Activated T-cell treated with anti-CD3 and anti-CD28 coated beads, Interleukin-2, amount 50 U/mL, for 48 hours (primary cell): ENCODE data around the gene MAX.

Experiments used
- DNase-seq, 2 experiments: peaks; one replicate each; pipeline ENCODE4 v3.0.0-alpha.2; 2020

The MAX gene

DNA sequence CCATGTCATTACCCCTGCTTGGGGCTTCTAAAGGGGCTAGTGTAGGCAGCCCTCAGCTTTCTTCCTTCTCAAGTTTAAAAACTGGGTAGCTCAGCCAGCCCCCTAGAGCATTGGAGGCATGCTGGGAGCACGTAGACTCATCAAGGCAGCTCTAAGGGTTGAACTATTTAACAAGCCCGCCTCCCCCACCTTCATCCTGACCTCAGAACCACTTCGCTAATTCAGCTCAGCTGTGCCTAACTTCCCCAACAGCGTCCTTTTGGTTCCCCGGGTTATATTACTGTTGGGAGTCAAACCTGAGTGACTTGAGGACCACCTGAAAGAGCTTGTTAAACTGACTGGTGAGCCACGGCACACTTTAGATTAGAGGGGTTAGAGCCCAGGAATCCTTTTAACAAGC, 30.1 kb downstream of the MAX start:
- no peak for DNase-seq

DNA sequence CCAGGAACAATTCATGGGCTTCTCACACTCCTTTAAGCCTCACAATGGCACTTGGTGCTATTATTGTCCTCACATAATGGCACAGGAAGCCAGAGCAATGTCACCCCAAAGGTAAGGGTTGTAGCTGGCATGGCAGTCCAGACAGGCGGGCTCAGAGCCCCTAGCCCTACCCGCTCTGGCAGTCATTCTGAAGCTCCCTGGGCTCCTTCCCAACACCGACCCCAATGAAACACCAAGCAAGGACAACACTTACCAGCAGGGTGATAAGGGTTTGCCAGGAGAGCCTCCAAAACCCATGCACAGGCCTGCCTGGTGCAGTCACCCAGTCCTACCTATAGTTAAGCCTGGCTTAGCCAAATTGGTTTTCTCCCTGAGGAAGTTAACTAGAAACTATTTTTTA, 30.8 kb downstream of the MAX start:
- DNase-seq, result no peak

DNA sequence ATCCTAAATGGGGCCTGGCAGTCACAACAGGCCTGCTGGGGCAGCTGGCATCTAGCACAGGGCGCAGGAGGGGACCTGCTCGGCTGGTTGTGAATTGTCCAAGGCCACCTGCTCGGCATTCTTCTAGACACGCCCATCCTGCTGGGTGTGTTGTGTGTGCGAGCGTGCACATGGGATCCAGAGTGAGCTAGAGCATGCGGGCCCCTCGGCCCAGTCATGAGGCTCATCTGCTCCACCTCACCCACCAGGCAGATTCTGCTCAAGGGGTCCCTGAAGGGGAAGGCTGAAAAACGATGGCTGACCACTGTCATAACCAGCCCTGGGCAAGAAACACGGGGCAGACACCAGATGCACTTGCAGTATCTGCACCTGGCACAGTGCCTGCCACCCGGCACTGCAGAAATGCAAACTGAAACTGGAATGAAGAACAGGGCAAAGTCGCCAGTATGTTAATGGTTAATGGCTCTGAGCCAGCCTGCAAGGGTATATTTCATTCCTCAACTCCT, 31.8 kb downstream of the MAX start:
- no peak for DNase-seq

DNA sequence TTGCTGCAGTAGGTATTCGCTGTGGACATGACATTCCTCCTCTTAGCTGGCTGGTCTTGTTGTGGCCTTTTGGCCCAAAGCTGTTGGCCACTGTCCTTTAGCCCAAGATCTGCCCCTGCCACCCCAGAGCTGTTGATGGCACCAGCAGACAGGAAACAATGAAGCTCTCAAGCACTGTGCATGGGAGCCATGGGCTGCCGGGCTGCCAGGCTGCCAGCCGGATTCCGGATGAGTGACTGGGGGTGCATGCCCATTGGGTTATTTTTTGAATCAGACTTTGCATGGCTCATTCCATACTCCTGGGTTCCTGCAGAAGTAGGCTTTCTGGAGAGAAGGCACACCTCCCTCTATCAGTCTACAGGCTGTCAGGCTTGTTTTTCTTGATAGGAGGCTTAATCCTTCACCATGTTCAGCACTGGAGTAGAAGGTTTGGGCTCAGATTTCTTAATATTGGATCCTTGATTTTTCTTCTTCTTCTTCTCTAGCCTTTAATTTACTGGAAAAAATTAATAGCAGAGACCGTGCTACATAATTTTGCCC, 32.4 kb downstream of the MAX start:
- DNase-seq, result no peak

DNA sequence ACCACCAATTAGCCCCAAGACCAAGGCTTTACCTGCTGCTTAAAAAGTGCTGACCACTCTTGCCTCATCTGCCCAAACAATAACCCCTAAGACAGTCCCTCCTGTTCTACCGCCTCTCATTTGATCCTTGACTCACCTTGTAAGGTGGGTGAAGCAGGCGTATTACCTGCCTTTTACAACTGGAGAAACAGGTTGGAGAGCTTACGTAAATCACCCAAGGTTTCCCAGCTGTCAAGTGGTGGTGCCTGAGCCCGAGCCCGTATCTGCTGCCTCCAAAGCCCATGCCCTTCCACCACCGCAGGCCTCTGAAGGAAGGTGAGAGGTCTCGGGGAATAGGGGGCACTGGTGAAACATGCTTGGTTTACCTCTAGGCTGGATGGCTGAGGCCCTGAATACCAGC, 36.6 kb downstream of the MAX start:
- DNase-seq, result no peak

DNA sequence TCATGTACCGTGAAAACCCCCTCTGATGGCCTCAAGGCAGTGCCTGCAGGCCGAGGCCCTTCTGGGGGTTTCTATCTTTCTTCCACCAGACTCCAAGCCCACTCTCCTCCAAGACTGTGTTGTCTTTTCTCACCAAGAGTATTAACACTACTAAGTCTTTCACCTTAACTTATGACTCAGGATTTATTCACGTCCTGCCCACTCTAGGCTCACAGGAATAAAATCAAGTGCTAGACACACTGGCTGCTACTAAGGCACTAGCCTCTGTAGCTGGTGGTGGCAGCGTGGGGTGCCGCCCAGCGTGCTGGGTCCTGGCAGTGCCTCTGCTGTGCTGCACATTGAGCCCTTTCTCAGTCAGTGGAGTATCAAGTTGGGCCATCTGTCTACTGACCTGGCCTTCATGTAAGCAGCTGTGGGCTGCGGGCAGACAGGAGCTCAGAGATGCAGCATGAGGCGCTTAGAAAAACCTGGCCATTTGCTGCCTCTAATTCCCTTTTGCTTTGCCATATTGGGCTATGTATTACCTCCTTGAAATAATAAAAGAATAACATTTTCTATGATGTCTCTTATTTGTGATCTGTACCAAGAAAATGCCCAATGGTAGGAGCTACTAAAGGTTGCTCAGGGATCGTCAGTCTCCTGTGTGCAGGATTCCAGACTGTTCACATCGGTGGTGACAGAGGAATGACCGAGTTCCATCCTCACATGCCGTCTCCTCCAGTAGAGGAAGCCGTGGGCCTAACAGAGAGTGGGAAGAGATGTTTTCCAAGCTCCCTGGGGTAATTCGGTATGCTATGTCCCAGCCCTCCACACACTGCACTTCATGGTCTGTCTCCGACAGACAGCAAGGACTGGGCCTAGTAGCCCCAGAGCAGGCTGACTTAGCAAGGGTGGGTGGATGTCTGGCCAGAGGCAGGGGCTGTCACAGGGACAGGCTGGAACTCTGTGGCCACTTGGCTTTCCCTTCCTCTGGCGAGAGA, 39.9 kb downstream of the MAX start:
- no peak for DNase-seq

DNA sequence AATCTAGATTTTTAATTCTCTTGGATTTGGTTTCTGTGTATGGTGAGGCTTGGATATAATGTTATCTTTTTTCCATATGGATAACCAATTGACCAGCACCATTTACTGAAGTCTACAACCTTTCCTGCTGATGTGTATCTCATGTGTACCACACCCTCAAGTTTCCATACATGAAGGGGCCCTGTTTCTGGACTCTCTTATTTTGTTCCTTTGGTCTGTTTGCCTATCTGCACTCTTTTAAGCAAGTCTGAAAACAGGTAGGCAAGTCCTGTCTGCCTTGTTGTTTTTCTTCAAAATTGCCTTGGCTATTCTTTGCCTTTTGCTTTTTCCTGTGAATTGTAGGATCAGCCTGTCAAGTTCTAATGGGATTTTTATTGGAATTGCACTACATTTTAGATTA, 44.6 kb downstream of the MAX start:
- DNase-seq, result no peak

DNA sequence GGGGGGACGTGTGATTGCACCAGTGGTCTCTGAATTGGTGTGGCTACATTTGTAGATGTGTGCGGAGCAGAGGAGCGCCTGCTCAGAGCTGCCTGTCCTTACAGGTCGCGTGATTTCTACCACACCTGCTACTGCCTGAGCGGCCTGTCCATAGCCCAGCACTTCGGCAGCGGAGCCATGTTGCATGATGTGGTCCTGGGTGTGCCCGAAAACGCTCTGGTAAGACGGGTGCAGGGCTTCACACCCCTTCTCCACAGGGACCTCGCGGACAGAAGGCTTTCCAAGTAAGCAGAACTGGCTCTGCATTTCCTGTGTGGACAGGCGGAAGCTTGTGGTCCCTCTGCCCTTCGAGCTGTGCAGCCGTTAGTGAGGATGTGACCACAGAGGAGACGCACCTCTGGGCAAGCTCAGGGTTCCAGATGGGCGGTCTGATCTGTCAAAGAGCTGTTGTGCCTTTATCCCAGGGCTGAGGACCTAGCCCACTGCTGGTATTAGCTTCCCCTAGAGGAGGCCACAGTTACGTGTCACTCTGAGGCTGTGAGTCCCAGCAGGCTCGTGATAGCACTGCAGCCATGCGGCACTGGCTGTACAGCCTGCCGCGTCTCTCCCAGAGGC, 47.7 kb downstream of the MAX start:
- no peak for DNase-seq

DNA sequence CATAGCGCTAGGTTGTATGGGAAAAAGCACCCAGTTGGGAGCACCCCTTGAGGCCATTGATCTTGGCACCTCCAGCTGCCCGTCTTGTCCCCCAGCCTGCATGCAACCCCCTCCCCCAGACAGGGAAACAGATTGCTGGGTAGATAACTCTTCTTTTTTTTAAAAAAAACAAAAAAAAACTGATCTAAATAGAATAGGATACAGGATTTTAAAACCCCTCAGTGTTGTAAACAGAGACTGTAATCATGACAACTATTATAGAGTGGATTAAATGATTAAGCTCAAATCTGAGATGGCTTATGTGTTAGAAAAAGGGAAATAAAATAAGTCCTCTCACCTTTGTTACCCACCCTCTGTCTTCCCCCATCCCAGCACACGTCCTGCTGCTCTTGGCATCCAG, 48.9 kb downstream of the MAX start:
- no peak for DNase-seq

DNA sequence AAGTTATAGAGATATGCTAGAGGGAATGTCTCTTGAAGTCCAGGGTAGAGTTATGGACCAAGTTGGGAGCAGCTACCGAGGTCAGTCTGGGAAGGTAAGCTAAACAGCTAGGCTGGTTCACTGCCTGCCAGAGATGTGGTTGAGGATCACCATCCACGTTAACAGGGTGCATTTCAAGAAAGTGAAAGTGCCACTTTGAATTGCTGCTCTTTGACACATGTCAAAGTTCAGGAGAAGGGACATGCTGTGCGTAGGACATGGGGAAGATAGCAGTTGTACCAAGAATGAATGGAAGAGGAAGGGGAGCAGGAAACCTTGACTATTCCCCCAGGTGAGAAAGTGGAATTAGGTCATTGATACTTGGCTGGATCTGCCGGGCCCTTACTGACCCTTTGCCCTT, 49.5 kb downstream of the MAX start:
- DNase-seq, result no peak

DNA sequence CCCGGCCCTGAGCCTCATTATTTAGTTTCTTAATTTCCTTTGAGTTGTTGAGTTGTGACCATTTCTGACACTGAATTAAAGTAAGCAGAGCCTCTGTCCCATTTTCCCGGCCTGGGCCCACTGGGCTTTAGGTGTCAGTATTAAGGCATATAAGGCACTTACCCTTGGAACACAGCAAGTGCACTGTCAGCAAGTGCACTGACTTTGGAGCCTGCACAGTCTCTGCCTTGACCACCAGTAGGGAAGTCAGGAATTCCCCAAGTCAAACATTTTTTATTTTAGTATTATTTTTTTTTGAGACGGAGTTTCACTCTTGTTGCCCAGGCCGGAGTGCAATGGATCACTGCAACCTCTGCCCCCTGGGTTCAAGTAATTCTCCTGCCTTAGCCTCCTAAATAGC, 56.6 kb downstream of the MAX start:
- DNase-seq, result no peak

DNA sequence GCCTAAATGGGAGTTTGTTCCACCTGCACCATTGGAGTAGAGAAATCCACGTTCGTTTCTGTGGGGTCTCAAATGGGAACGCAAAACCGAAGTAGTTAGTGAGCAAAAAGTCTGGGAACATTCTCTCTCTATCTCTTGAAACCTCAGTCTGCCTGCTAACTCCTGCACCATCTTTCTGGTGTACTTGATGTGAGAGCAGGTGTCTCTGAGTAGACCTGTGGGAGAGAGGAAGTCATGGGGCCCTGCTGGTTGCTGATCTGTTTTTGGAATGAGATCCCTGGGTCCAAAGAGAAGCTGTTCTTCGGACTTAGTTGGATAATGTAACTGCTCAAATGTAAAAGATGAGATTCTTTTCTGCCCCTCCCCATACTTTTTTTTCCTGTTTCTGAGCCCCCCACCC, 57.3 kb downstream of the MAX start:
- DNase-seq, result no peak

DNA sequence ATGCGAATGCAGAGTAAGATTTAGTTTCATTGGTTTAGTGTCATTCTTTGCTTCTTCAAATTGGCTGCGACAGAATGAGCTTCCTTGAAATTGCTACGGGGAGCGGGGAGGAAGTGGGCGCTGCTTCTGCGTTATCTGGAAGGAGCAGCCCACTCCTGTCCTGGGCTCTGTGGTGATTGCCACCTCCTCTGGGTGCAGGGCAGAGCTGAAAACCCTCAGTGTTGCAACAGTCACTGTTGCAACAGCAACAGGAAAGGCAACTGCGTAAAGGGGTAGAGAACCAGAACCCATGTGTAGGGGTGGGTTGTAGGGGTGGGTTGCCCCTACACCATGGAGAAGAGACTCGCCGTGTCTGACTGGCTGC, 57.7 kb downstream of the MAX start:
- DNase-seq, result no peak

DNA sequence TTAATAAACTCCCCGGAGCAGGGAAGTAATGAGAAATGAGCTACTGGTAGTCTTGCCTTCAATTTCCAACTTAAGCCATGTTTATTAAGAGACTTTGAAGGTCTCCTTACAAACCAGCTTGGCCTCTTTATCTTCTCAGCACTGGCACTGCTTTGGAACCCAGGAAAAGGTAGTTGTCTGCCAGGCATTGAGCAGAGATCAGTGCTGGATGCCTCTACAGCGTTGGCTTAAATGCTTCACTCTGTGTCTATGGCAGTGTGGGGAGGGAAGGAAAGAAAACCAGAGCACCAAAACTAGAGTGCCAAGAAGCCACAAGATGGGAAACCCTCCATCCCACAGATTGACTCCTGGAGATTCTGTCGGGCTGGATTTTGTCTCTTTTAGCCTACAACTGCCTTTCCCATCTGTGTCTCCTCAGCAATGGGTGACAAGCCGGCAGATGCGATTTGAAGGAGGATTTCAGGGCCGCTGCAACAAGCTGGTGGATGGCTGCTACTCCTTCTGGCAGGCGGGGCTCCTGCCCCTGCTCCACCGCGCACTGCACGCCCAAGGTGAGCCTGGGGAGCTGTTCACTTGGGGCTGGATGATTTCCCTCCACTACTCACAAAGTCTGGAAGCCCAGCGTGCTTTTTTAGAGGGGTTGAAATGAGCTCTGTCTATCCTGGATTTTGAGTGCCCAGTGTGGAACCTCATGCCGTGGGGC, 58.3 kb downstream of the MAX start:
- DNase-seq, result no peak

DNA sequence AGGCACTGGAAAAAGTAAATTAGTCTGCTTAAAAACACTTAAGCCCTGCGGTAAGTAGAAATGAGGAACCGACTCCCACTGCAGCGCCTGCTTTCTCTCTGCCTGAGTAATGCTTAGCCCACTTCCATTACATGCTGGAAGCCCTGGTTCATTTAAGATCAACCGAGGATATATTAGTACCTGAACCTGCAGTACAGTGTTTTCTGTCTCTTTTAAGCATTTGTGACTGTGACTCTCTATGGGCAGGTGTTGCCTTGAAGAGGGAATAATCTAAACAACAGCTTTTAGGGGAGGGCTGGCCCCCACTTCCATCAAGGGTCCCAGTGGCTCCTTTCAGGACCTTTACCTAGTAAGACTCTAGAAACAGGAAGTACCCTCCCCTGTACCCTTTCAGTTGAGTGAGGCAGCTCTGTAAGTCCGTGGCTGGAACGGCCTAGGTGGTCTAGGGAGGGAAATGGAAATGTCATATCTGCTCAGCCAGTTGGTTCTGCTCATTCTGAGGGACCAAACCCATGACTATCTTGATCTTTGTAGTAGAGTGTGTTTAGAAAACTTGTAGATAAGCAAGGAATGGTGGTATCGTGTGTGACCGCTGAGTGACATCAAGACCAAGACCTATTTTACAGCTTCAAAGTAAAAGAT, 59.5 kb downstream of the MAX start:
- DNase-seq, result no peak

DNA sequence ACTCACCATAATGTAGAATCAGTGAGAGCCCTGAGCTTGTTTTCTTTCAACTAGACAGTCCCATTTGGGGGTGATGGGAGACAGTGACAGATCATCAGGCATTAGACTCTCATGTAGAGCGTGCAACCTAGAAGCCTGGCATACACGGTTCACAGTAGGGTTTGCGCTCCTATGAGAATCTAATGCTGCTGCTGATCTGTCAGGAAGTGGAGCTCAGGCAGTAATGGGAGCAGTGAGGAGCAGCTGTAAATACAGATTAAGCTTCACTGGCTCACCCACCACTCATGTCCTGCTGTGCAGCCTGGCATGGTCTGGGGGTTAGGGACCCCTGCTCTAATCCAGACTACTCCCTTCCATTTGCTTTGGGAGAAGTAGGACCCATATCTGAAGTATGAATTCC, 60.0 kb downstream of the MAX start:
- no peak for DNase-seq

DNA sequence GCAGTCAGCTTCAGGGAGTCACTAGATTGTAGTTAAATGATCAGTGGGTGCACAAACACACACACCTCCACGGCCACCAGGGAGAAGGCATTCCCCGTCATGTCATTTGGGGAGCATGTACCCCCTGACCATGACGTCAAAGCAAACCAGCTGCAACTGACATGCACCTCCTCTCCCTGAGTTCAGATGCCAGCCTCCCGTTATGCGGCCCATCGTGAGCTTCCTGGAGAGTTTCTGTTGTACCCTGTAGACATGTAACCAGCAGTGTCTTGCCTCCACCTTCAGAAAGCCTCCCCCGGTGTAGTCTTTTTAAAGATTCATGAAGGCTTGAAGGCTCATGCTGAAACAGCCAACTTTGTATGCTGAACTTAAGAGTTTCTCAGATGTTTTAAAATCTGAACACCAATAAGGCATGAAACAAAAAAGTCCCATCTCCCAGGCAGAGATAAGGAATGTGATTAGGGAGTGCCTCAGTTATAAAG, 60.8 kb downstream of the MAX start:
- no peak for DNase-seq

DNA sequence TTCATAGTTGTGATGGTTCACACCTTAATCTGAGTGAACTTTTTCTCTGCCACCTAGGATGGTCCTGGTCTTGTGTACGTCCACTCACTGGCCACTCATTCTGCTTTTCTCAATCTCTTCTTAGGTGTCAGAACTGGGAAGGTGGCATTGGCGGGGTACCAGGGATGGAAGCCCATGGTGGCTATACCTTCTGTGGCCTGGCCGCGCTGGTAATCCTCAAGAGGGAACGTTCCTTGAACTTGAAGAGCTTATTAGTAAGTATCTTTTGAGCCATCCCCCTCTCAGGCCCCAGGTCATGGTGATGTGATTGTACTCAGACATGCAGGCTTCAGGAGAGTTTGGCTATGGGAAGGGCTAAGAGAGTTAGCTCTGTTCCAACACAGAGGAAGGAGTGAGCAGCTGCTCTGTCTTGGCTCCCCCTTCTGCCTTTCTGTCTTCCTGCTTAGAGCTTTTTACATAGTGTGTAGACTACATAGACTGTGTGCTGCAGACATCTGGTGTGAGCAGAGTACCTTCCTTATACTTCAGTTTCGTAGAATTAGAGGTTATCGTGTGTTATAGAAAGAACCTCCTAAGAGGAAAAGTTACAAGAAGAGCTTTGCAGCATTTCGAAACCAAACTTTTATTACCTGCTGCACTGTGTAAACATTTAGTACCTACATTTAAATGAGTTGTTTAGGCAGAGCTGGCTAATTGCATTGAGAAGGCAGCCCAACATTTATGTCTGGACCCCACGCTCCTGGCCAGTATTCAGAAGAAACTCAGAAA, 61.5 kb downstream of the MAX start:
- no peak for DNase-seq

DNA sequence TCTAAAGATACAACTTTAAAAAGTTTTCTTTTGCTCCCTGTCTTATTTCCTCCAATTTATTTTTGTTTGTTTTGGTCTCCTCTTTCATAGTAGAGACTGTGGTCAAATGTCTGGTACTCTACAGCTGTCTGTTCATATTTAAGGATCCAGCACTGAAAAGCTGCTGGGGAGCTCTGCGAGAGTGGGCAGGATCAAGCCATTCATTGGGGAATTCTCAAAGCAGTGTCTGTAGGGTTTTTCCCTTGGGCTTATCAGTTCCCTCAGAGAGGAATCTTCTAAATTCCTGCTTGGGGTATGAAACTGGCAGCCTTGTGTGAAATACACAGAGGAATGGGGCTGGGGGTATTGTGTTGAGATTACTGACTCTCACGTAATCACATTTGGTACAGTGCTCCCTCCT, 63.4 kb downstream of the MAX start:
- DNase-seq, result no peak

DNA sequence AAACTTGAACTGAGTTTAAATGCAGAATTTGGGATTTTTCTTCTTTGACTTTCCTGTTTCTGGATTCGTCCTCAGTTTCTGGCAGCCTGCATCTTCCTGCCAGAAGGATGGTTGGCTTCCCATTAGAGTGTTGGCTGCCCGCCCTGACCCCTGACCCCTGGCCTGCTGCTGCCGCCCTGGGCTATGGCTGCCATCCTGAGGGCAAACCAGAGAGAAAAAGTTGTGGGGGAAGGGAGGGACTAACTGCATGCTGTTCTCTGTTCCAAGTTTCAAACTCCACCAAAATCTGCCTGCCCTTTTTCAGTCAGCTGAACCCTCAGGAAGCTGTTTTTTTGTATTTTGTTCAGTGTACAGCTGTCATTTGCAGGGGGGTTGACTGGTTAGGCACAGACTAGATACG, 67.3 kb downstream of the MAX start:
- no peak for DNase-seq

DNA sequence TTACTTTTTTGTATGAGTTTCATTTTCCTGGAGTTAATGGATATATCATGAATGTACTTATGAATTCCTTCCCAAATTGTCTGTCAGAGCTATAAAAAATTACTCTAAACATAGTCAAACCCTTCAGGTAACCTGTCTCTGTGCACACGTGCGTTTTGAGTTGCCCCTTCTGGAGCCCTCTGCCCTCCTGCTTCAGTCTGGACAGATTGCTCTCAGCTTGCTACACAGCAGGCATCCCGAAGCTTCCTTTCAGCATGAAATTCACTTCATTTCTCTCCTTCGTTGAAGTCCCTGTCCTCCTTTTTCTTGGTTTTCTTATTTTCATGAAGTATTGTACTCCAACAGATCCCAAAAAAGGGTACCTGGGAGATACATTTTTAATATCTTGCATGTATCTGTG, 68.3 kb downstream of the MAX start:
- DNase-seq, result no peak

DNA sequence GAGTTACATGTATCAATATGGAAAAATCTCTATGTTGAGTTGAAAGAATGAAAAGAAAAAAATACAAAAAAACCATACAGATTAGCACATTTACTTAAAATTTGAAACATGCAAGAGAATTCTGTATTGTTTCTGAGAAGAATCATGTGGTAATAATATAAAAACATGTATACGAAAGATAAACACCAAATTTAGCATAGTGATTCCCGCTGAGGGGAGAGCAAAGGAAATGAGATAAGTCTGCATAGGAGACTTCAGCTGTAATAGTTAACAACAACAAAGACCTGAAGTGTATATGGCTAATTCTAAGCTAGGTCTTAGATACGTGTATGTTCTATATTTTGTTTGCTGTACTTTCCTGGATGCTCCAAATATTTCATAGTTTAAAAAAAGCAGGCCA, 69.1 kb downstream of the MAX start:
- no peak for DNase-seq
